GM23338 (cell line): Measurements from ENCODE around the gene ZYG11A. TPM values are rescaled to one million over a fixed set of nuclear protein-coding genes. Genes with fewer than 3 reads are reported as not detected.
A peak's percentile ranks its signal among the peaks of the same experiment; 100 is the strongest.
"Not testable (repeated sequence)": the region's sequence is repeated elsewhere in the genome, so short reads cannot be mapped to it uniquely, and the experiment has no call there.

ENCODE experiments used
- ATAC-seq: fragments of 200-7000 bp; cut with Tn5 transposase; 3 replicates; pipeline ENCODE4 v1.9.1; 2020
- DNase-seq: peaks from one replicate; pipeline ENCODE4 v3.0.0-alpha.2; 2015; ENCODE audit warnings: low spot score
- H2AFZ ChIP-seq: fragments of 200-600 bp; sonication (generic); 2 replicates; pipeline ENCODE4 v1.8.0; 2016; ENCODE audit warnings: antibody characterized with exemption, mild to moderate bottlenecking, moderate library complexity
- H3F3A ChIP-seq: fragments of 200-600 bp; sonication (generic); replicated peaks from 2 replicates; pipeline ENCODE4 v1.8.0; 2017; ENCODE audit warnings: antibody characterized with exemption, mixed run types, low read depth
- H3K27ac ChIP-seq: fragments of 200-600 bp; sonication (generic); 2 replicates; pipeline ENCODE4 v1.6.1; 2016; ENCODE audit warnings: low read depth
- H3K27me3 ChIP-seq: fragments of 200-600 bp; sonication (generic); 2 replicates; pipeline ENCODE4 v1.8.0; 2016; ENCODE audit warnings: mild to moderate bottlenecking, mixed run types, moderate library complexity; ENCODE audit not compliant: insufficient read depth
- H3K36me3 ChIP-seq: fragments of 200-600 bp; sonication (generic); 2 replicates; pipeline ENCODE4 v1.8.0; 2016; ENCODE audit warnings: mild to moderate bottlenecking; ENCODE audit not compliant: insufficient read depth
- H3K4me1 ChIP-seq: fragments of 200-600 bp; sonication (generic); 2 replicates; pipeline ENCODE4 v1.8.0; 2016; ENCODE audit warnings: mild to moderate bottlenecking, moderate library complexity; ENCODE audit not compliant: insufficient read depth
- H3K4me2 ChIP-seq: fragments of 200-600 bp; sonication (generic); 2 replicates; pipeline ENCODE4 v1.7.1; 2017; ENCODE audit warnings: mixed run types
- H3K4me3 ChIP-seq: fragments of 200-600 bp; sonication (generic); 2 replicates; pipeline ENCODE4 v1.6.1; 2016; ENCODE audit warnings: mixed run types
- H3K79me2 ChIP-seq: fragments of 200-600 bp; sonication (generic); replicated peaks from 2 replicates; pipeline ENCODE4 v1.8.0; 2017; ENCODE audit warnings: mild to moderate bottlenecking; ENCODE audit not compliant: insufficient read depth
- H3K9me2 ChIP-seq: fragments of 200-600 bp; sonication (generic); 2 replicates; pipeline ENCODE4 v1.8.0; 2017; ENCODE audit not compliant: insufficient read depth
- H4K20me1 ChIP-seq: fragments of 200-600 bp; sonication (generic); replicated peaks from 2 replicates; pipeline ENCODE4 v1.8.0; 2017; ENCODE audit warnings: mild to moderate bottlenecking; ENCODE audit not compliant: insufficient read depth
- H3K27ac Mint-ChIP-seq: 2 replicates; pipeline ENCODE4 v1.8.0; 2020; ENCODE audit warnings: inconsistent platforms, mild to moderate bottlenecking, moderate library complexity, mixed read lengths
- H3K27me3 Mint-ChIP-seq: 3 replicates; pipeline ENCODE4 v1.8.0; 2022; ENCODE audit warnings: low read depth, mild to moderate bottlenecking, moderate library complexity, mixed read lengths, inconsistent platforms; ENCODE audit not compliant: insufficient read depth, poor library complexity
- H3K36me3 Mint-ChIP-seq: 3 replicates; pipeline ENCODE4 v1.8.0; 2021; ENCODE audit warnings: low read depth, mild to moderate bottlenecking, inconsistent platforms, moderate library complexity, mixed read lengths
- H3K4me1 Mint-ChIP-seq: 3 replicates; pipeline ENCODE4 v1.8.0; 2020; ENCODE audit warnings: mild to moderate bottlenecking, inconsistent platforms, mixed read lengths
- H3K4me3 Mint-ChIP-seq: 3 replicates; pipeline ENCODE4 v1.8.0; 2021; ENCODE audit warnings: moderate library complexity, mild to moderate bottlenecking, inconsistent platforms, mixed read lengths
- H3K9me3 Mint-ChIP-seq: 3 replicates; pipeline ENCODE4 v1.8.0; 2020; ENCODE audit warnings: moderate library complexity, mild to moderate bottlenecking, inconsistent platforms, mixed read lengths
- CREB1 ChIP-seq: fragments of 250-450 bp; sonication (Bioruptor Pico); IDR thresholded peaks from 2 replicates; pipeline ENCODE4 v1.5.0; 2020; ENCODE audit warnings: low read depth, mild to moderate bottlenecking, moderate library complexity
- EZH2 ChIP-seq: fragments of 200-600 bp; sonication (generic); IDR thresholded peaks from one replicate; pipeline ENCODE4 v1.8.0; 2017; ENCODE audit warnings: antibody characterized with exemption, mild to moderate bottlenecking, low read depth; ENCODE audit not compliant: unreplicated experiment
- JUNB ChIP-seq: IDR thresholded peaks from one replicate; pipeline ENCODE4 v1.6.1; 2016; ENCODE audit warnings: antibody characterized with exemption; ENCODE audit not compliant: unreplicated experiment
- NANOG ChIP-seq: IDR thresholded peaks from 2 replicates; pipeline ENCODE4 v1.6.1; 2016; ENCODE audit warnings: antibody characterized with exemption, borderline replicate concordance
- POLR2AphosphoS5 ChIP-seq: IDR thresholded peaks from 2 replicates; pipeline ENCODE4 v1.6.1; 2016; ENCODE audit warnings: antibody characterized with exemption, low read depth
- STAT1 ChIP-seq: IDR thresholded peaks from one replicate; pipeline ENCODE4 v1.6.1; 2016; ENCODE audit warnings: antibody characterized with exemption; ENCODE audit not compliant: unreplicated experiment
- ZNF331 ChIP-seq: fragments of 250-450 bp; sonication (Bioruptor Pico); IDR thresholded peaks from 2 replicates; pipeline ENCODE4 v1.5.0; 2020; ENCODE audit warnings: low read depth, mild to moderate bottlenecking, moderate library complexity
- polyA plus RNA-seq: library from polyadenylated mRNA; unstranded; fragments of >200 nt; fragmentation: Nextera tagmentation; extraction: Ambion mirVana; gene quantifications from 2 replicates; pipeline ENCODE4 v1.2.1, GENCODE V29; 2016
- total RNA-seq: library from RNA; depleted of rRNA; stranded (reverse); fragments of >200 nt; shearing (Covaris generic); gene quantifications from 2 replicates; pipeline ENCODE4 v1.2.3, GENCODE V29; 2014
- TF ChIP-seq, protein P1 (sequence below), 2 experiments: fragments of 200-600 bp in 1 of 2; sonication (generic) in 1 of 2; conservative IDR thresholded peaks; 2 replicates each; pipeline versions ENCODE4 v1.5.1 to v1.6.1; 2016 to 2017; ENCODE audit warnings: antibody characterized with exemption in 2 of 2, low read depth in 2 of 2, mild to moderate bottlenecking in 2 of 2, moderate library complexity in 1 of 2

Gene ZYG11A
- total and polyA plus RNA-seq, 2 experiments from 2014 or later = 1.3 to 4.8 TPM

DNA sequence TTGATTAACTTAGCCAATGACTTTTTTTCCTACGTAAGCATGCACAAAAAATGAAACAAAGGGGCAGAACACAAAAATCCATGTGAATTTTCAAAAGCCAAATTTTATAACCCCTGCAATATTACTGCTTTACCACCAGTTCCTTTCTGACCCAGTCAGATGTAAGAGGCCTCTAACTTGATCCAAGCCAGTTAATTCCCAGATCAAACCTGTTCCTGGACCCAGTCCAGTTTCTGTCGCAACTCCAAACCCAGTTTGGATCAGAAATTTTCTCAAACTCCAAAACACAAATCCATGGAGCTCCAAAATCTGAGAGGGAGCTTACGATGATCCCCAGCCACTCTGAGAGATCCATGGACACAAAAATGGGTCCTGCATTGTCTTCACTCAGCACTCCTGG lies 7.8 kb upstream of the ZYG11A start (continued):
- TF ChIP-seq, protein P1, sequence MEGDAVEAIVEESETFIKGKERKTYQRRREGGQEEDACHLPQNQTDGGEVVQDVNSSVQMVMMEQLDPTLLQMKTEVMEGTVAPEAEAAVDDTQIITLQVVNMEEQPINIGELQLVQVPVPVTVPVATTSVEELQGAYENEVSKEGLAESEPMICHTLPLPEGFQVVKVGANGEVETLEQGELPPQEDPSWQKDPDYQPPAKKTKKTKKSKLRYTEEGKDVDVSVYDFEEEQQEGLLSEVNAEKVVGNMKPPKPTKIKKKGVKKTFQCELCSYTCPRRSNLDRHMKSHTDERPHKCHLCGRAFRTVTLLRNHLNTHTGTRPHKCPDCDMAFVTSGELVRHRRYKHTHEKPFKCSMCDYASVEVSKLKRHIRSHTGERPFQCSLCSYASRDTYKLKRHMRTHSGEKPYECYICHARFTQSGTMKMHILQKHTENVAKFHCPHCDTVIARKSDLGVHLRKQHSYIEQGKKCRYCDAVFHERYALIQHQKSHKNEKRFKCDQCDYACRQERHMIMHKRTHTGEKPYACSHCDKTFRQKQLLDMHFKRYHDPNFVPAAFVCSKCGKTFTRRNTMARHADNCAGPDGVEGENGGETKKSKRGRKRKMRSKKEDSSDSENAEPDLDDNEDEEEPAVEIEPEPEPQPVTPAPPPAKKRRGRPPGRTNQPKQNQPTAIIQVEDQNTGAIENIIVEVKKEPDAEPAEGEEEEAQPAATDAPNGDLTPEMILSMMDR (conservative IDR thresholded peaks at IDR 0.05; ENCODE audit: low read depth in 2 of 2) = no peak
- TF ChIP-seq CREB1 (CRISPR knock-in tag) (no peak), STAT1 (no peak), NANOG (no peak), POLR2AphosphoS5 (no peak), ZNF331 (no peak), JUNB (no peak)

DNA sequence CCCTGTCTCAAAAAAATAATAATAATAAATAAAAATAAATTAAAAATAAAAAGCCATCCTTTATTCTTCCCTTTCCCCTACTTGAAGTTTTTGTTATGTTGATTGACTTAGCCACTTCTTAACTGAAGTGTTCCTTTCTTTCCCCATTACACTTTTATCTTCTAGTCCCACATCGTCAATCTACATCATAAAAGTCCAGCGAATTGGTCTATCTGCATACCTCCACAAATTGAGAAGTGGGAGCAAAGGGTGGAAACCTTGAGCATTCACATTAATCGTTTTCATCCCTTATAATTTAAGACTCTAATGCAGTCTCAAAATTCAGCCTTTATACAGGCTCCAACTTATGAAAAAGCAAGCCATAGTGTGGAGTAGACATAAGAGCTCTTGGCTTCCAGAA lies 6.5 kb upstream of the ZYG11A start:
- peak overlapping the region; percentile 22; the same call in 1 of the 2 replicates for H3K27ac ChIP-seq
- H3K4me3 ChIP-seq = no peak overlapping the region
- H2AFZ ChIP-seq = no peak overlapping the region
- DNase-seq (peak; percentile 65), ATAC-seq (peak; percentile 40; the same call in 2 of the 3 replicates)
- Mint-ChIP-seq H3K27me3 (peaks cover 9% of the 10 kb centered on the region), H3K36me3 (no peaks in the 10 kb centered on the region), H3K9me3 (no peaks in the 10 kb centered on the region), H3K4me1 (peaks cover 22% of the 10 kb centered on the region), H3K4me3 (no peak overlapping the region; the same call in 2 of the 3 replicates), H3K27ac (no peak overlapping the region)
- peaks cover 7% of the 10 kb centered on the region; the same call in 1 of the 2 replicates for H3F3A ChIP-seq
- H4K20me1 ChIP-seq = no peaks in the 10 kb centered on the region
- H3K9me2 ChIP-seq = no peaks in the 10 kb centered on the region
- no peaks in the 10 kb centered on the region for H3K79me2 ChIP-seq
- H3K4me1 ChIP-seq = peaks cover 37% of the 10 kb centered on the region
- H3K4me2 ChIP-seq = peak overlapping the region; percentile 55; the same call in 1 of the 2 replicates
- TF ChIP-seq EZH2 (no peak), NANOG (peak; percentile 90)
- peaks cover 1% of the 10 kb centered on the region; the same call in 1 of the 2 replicates for H3K27me3 ChIP-seq
- no peaks in the 10 kb centered on the region for H3K36me3 ChIP-seq

DNA sequence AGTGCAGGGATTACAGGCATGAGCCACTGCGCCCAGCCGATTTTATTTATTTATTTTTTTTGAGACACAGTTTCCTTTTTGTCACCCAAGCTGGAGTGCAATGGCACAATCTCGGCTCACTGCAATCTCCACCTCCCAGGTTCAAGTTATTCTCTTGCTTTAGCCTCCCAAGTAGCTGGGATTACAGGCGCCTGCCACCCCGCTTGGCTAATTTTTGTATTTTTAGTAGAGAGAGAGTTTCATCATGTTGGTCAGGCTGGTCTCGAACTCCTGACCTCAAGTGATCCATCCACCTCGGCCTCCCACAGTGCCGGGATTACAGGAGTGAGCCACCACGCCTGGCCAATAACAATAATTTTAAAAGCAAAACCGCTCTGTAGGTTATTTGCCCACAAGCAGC lies 3.4 kb upstream of the ZYG11A start:
- not testable (repeated sequence) for H3K79me2 ChIP-seq, H3K36me3 Mint-ChIP-seq, H3K27ac Mint-ChIP-seq, ATAC-seq, H3K9me2 ChIP-seq, H3F3A ChIP-seq, H3K9me3 Mint-ChIP-seq, DNase-seq, H3K27ac ChIP-seq, H3K4me3 Mint-ChIP-seq, H3K4me3 ChIP-seq, H3K36me3 ChIP-seq, H2AFZ ChIP-seq, H3K4me2 ChIP-seq, H4K20me1 ChIP-seq
- peaks cover 34% of the 10 kb centered on the region for H3K27me3 Mint-ChIP-seq
- Histone ChIP-seq H3K4me1 (peaks cover 24% of the 10 kb centered on the region), H3K27me3 (peaks cover 30% of the 10 kb centered on the region)
- H3K4me1 Mint-ChIP-seq = peaks cover 20% of the 10 kb centered on the region

DNA sequence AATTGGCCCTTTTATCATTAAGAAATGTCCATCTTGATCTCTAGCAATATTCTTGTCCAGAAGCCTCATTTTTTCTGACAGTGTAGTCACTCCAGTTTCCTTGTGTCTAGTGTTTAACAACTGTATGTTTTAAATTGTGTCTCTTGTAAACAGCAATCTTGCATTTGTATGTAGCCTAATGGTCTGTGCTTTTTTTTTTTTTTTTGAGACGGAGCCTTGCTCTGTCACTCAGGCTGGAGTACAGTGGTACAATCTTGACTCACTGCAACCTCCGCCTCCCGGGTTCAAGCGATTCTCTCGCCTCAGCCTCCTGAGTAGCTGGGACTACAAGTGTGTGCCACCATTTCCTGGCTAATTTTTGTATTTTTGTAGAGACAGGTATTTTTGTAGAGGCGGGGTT lies 2.6 kb downstream of the ZYG11A start:
- not testable (repeated sequence) for H3K27ac ChIP-seq, H3K9me3 Mint-ChIP-seq, H3K36me3 Mint-ChIP-seq, H4K20me1 ChIP-seq, H3K4me2 ChIP-seq, H3K36me3 ChIP-seq, H3K9me2 ChIP-seq, ATAC-seq, DNase-seq, H3K27ac Mint-ChIP-seq, H2AFZ ChIP-seq, H3F3A ChIP-seq, H3K4me3 ChIP-seq, H3K4me1 Mint-ChIP-seq, H3K4me1 ChIP-seq, H3K4me3 Mint-ChIP-seq
- peaks cover 15% of the 10 kb centered on the region; the same call in 1 of the 2 replicates for H3K79me2 ChIP-seq
- peaks cover 46% of the 10 kb centered on the region for H3K27me3 ChIP-seq
- peaks cover 38% of the 10 kb centered on the region for H3K27me3 Mint-ChIP-seq
